Measurements from ENCODE around the gene NAA35.
"Not testable (repeated sequence)": the region's sequence is repeated elsewhere in the genome, so short reads cannot be mapped to it uniquely, and the experiment has no call there.

NAA35 gene

DNA sequence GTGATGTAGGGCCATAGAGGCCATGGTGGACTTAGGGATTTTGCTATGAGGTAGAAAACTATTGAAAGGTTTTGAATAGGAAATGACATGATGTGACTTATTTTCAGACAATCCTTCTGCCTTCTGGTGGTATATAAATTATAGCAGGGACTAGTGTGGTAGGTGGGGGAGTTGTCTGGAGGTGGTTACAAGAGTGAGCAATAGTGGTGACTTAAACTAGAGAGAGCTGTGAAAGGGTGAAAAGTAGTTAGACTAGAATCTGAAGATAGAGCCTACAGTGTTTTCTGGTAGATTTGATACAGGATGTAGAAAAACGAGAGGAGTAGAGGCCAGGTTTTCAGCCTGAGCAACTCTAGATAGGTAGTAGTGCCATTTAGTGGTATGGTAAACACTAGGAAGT, 32.3 kb downstream of the NAA35 start:
- DNase-seq (ENCODE audit: insufficient read length, low spot score) (no peak), FAIRE-seq (peak; percentile 79)
- no peak for TF ChIP-seq POLR2A (IDR thresholded peaks at IDR 0.05; ENCODE audit: low read depth, low read length)

GRCh38 chr9:85974055-85974547, 33.2 kb downstream of the NAA35 start:
- DNase-seq (ENCODE audit: insufficient read length, low spot score); FAIRE-seq: not testable (repeated sequence)

- no peak for TF ChIP-seq POLR2A (IDR thresholded peaks at IDR 0.05; ENCODE audit: low read depth, low read length)
- no peak for DNase-seq (ENCODE audit: insufficient read length, low spot score)
- FAIRE-seq = no peak
Observed at GRCh38 chr9:85978496-85978895, 37.5 kb downstream of the NAA35 start.

DNA sequence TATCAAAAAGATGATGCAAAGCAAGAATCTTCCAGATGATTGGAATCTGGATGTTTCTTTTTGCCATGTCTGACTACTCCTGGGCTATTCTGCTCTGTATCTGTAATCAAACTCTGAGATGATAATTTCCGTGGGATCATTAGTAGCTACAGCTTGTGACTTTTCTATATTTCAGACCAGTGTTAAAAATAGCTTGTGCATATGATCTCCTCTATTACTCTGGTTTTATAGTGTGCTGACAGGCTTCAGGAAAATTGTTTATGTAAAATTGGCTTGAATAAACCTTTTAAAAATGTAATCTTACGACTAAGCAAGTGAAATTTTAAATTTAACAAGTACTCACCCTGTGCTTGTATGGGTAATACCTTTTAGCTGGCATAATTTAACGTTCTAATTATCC, 40.4 kb downstream of the NAA35 start:
- no peak for TF ChIP-seq POLR2A (IDR thresholded peaks at IDR 0.05; ENCODE audit: low read depth, low read length)
- DNase-seq (ENCODE audit: insufficient read length, low spot score) (no peak), FAIRE-seq (peak; percentile 38)

- TF ChIP-seq POLR2A (IDR thresholded peaks at IDR 0.05; ENCODE audit: low read depth, low read length) = no peak
- FAIRE-seq (no peak), DNase-seq (ENCODE audit: insufficient read length, low spot score) (no peak)
Observed at GRCh38 chr9:85984457-85984856, 43.5 kb downstream of the NAA35 start.

DNA sequence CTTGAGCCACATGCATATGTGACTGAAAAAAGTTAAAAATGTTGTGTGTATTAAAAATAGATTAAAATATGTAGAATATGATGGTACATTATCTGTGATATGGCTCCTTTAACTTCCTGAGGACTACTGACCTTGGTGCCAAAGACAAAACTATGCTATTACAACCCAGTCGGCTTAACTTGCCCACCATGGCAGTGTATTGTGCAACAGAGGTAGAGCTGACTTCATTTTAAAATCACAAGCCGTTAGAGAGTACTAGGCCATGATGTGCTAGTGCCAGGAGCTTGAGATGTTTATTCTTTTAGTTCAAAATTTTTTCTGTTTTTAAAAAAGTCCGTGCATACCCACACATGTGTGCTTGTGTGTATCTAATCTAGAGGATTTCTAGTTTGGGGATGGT, 46.3 kb downstream of the NAA35 start:
- TF ChIP-seq POLR2A (IDR thresholded peaks at IDR 0.05; ENCODE audit: low read depth, low read length) = no peak
- no peak for DNase-seq (ENCODE audit: insufficient read length, low spot score)
- peak; percentile 20 for FAIRE-seq

DNA sequence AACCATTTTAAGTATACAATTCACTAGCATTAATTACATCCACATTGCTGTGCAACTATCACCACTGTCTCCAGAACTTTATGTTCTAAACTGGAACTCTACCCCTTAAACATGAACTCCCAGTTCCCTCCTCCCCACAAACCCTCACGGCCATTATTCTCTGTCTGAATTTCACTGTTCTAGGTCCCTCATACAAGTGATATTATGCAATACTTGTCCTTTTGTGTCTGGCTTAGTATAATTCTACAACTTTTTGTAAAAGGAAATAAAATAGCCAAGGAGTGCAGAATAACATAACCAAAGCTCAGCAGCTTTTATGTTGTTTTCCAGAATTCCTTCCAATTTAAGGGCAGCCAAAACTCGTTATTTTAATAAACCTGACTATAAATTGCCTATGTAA, 53.2 kb downstream of the NAA35 start:
- DNase-seq (ENCODE audit: insufficient read length, low spot score) (no peak), FAIRE-seq (peak; percentile 23)
- no peak for TF ChIP-seq POLR2A (IDR thresholded peaks at IDR 0.05; ENCODE audit: low read depth, low read length)

DNA sequence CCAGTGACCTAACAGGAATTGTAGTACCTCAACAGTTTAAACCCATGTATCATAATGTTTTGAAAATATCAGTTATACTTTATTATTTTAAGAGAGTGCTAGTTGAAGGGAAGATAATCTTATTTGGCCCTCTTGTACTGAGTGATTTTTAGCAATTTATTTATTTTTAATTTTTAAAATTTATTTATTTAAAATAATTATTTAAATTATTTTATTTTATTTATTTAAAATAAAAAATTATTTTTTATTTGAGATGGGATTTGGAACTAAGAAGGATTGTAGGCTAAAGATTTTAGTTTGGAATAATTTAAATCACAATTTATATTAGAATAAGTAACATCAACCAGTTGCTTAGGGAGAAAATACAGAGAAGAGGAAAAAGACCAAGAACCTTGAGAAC, 54.2 kb downstream of the NAA35 start:
- no peak for TF ChIP-seq POLR2A (IDR thresholded peaks at IDR 0.05; ENCODE audit: low read depth, low read length)
- FAIRE-seq (no peak), DNase-seq (ENCODE audit: insufficient read length, low spot score) (no peak)

DNA sequence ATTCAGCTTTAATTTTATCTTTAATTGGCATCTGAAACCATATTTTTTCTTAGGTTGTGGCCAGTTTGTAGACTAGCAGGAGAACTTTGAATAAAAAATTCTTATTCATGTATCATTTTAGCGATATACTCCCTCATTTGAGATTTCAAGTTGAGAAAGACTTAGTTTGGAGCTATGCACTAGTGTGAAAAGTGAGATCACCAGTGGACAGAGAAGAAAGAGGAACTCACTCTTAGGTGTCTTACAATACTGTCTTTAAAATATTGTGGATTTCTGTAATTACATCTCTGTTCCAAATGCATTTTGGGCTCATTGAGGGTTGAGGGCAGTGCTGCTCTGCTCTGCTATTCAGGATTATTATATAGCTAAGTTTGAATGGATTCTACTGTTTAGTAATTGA, 54.7 kb downstream of the NAA35 start:
- DNase-seq (ENCODE audit: insufficient read length, low spot score) (no peak), FAIRE-seq (peak; percentile 65)
- no peak for TF ChIP-seq POLR2A (IDR thresholded peaks at IDR 0.05; ENCODE audit: low read depth, low read length)

- no peak for TF ChIP-seq POLR2A (IDR thresholded peaks at IDR 0.05; ENCODE audit: low read depth, low read length)
- DNase-seq (ENCODE audit: insufficient read length, low spot score) (no peak), FAIRE-seq (no peak)
Observed at GRCh38 chr9:86005253-86005775, 64.4 kb downstream of the NAA35 start.

DNA sequence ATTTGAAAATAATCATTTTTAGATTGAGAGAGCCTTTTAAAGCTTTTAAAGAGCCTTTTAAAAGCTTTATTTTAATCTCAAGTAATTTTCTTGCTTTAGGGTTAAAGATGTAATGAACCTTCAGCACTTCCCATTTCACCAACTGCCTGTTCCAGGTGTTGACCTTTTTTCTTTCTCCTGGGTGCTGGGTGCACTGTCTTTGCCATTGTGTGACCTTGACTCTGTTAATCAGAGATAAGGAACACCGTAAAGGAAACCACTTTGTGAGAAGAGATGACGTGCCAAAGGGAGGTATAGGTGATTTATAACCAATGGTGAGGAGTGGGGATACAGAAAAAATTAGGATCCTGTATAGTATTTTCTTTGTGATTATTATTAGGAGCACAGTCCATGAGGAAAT, 68.2 kb downstream of the NAA35 start:
- DNase-seq (ENCODE audit: insufficient read length, low spot score) (no peak), FAIRE-seq (peak; percentile 50)
- TF ChIP-seq POLR2A (IDR thresholded peaks at IDR 0.05; ENCODE audit: low read depth, low read length) = no peak

DNA sequence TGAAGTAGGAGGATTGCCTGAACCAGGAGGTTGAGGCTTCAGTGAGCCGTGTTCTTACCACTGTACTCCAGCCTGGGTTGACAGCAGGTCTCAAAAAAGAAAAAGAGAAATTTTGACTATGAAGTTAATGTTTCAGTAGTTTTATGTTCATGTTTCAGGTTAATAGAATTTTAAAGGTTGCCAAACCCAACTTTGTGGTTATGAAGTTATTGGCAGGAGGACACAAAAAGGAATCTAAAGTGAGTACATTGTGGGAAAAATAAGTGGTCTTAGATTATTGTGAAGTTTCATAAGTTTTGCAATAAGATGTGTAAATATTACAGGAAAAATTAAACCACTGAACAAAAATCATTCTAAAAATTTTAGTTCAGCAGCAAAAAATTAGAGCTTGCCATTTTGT, 79.8 kb downstream of the NAA35 start:
- FAIRE-seq (no peak), DNase-seq (ENCODE audit: insufficient read length, low spot score) (no peak)
- no peak for TF ChIP-seq POLR2A (IDR thresholded peaks at IDR 0.05; ENCODE audit: low read depth, low read length)

- DNase-seq (ENCODE audit: insufficient read length, low spot score) (no peak), FAIRE-seq (no peak)
- no peak for TF ChIP-seq POLR2A (IDR thresholded peaks at IDR 0.05; ENCODE audit: low read depth, low read length)
Observed at GRCh38 chr9:86021166-86021565, 80.2 kb downstream of the NAA35 start.

GRCh38 chr9:86022687-86023266, 81.8 kb downstream of the NAA35 start:
- no peak for TF ChIP-seq POLR2A (IDR thresholded peaks at IDR 0.05; ENCODE audit: low read depth, low read length)
- no peak for DNase-seq (ENCODE audit: insufficient read length, low spot score)

GRCh38 chr9:86027767-86028166, 86.8 kb downstream of the NAA35 start:
- FAIRE-seq (no peak), DNase-seq (ENCODE audit: insufficient read length, low spot score) (no peak)
- no peak for TF ChIP-seq POLR2A (IDR thresholded peaks at IDR 0.05; ENCODE audit: low read depth, low read length)

More at GRCh38 chr9:86022687-86023266, 81.8 kb downstream of the NAA35 start:
- peak; percentile 55 for FAIRE-seq
